ENCODE data around the gene PGBD5.
A peak's percentile ranks its signal among the peaks of the same experiment; 100 is the strongest.

Gene PGBD5

DNA sequence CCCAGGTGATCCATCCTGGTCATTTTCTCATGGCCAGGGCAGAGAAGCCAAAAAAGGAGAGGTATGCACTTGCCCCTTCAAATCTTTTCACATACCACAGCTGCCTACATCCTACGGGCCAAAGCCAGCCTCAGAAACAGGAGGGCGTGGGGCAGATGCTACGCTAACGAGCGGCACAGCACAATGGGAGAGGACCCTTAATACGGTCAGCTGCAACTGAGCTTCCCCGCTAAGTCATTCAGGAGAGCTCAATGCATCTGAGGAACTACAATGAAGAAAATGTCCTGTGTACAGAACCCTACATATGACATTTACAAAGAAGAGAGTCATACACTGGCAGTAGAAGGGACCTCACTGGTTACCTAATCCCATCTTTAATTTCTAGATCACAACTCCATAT is 78.2 kb downstream of the PGBD5 start:
- no peak for DNase-seq (ENCODE audit: low read depth)

- no peak for DNase-seq (ENCODE audit: low read depth)
Observed at GRCh38 chr1:230345139-230345885, 80.8 kb downstream of the PGBD5 start.

- DNase-seq (ENCODE audit: low read depth) = no peak
Observed at GRCh38 chr1:230342699-230343098, 83.4 kb downstream of the PGBD5 start.

DNA sequence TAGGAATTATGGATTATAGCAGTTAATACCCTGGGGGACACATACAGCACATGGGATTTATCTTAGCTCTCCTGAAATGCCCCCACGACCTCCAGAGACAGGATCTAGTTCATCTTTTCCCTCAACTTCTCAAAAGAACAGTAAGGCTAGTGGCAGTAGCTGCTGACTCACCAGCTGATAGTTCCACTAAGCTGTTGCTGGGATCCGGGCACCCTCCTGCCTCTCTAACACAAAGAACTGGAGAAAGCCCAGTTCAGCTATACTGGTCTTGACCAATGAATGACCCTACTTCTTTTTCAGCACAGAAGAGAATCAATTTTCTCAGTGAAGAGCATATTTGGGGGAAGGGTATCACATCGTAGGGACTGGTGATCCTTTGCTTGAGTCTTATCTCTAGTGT is 84.1 kb downstream of the PGBD5 start:
- DNase-seq (ENCODE audit: low read depth) = no peak

GRCh38 chr1:230341162-230341546 is 85.0 kb downstream of the PGBD5 start:
- no peak for DNase-seq (ENCODE audit: low read depth)

DNA sequence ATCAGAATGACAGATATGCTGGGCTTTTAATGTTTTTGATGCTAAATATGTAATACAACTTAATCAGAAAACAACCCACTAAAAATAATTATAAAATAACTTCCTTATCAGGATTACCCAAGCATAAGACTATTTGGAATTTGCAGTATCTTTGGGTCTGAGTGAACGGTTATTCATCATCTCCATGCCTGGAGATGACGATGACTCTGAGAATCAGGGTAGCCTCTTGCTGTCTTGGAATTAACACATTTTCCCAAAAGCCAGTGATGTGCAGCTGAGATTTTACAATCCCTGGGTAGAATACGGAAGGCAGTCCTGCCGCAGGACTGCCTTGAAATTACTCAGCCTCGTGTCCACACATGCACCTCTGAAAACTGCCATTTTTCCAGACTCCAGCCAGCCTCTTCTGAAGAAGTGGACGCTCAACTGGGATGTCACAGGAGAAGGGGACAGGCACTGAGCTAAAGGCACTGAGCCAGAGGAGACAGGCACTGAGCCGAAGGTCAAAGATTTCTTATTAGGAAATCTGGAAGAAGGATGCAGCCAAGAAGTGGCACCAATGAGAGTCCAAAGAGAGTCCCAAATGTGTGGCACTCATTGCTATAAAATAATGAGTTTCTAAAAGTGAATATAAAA is 85.5 kb downstream of the PGBD5 start:
- no peak for DNase-seq (ENCODE audit: low read depth)

- no peak for DNase-seq (ENCODE audit: low read depth)
Observed at GRCh38 chr1:230339033-230339432, 87.1 kb downstream of the PGBD5 start.

- DNase-seq (ENCODE audit: low read depth) = no peak
Observed at GRCh38 chr1:230337266-230337665, 88.9 kb downstream of the PGBD5 start.

- no peak for DNase-seq (ENCODE audit: low read depth)
Observed at GRCh38 chr1:230335861-230336522, 90.1 kb downstream of the PGBD5 start.

- DNase-seq (ENCODE audit: low read depth) = no peak
Observed at GRCh38 chr1:230334447-230334837, 91.7 kb downstream of the PGBD5 start.

DNA sequence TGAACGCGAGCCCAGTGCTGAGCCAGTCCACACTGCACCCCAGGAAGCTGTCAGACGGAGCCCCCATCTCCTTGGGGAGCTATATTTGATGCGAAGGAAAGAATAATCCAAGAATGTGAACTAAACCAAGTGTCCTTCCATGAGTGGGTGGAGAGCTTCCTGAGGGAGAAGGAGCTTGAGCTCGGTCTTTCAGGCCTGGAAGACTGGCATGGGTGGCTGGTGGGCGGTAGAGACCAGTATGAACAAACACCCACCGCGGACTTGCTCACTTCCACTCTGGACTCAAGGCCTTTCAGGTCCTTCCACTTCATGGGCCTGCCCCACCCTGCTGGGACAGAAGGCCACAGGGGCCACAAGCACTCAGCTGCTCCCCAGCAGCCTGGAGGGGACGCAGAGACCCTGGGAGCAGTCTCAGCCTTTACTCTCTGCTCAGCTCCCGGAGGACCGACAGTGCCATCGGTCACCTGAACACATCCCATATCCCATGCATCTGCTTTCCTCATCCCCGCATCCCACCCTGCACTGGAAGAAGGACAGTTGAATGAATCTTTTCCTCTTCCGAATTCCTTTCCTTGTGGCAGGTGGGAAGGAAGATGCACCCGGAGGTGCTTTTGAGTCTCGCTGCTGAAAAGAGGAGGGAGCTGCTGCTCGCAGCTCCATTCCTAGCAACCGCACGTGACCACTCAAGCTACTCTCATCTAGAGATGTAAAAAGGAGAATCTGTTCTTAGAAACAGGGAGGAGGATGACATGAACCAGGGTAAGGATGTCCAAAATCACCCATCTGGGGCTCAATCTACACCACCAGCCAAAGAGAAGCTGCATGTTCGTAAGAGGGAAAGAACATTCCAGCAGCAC is 92.3 kb downstream of the PGBD5 start:
- DNase-seq (ENCODE audit: low read depth) = no peak

- no peak for DNase-seq (ENCODE audit: low read depth)
Observed at GRCh38 chr1:230332575-230333066, 93.5 kb downstream of the PGBD5 start.

DNA sequence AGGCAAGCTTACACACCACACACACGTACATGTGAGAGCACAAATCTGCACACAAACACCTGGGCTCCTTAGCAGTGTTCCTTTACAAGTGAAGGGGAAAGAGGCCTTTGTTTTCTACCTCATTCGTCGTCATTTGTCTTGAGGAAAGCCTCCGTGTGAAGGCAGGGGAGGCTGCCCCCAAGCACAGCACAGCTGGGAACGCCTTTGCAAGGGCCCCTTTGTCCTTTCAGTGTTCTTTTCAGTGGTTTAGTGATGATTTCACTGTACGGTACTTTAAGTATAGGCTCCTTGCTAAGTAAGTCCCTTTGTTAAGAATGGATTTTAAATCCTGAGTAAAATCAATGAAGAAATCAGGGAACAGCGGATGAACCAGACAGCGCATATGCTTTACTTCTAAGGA is 94.1 kb downstream of the PGBD5 start:
- DNase-seq (ENCODE audit: low read depth) = no peak

- no peak for DNase-seq (ENCODE audit: low read depth)
Observed at GRCh38 chr1:230330157-230330556, 96.0 kb downstream of the PGBD5 start.

DNA sequence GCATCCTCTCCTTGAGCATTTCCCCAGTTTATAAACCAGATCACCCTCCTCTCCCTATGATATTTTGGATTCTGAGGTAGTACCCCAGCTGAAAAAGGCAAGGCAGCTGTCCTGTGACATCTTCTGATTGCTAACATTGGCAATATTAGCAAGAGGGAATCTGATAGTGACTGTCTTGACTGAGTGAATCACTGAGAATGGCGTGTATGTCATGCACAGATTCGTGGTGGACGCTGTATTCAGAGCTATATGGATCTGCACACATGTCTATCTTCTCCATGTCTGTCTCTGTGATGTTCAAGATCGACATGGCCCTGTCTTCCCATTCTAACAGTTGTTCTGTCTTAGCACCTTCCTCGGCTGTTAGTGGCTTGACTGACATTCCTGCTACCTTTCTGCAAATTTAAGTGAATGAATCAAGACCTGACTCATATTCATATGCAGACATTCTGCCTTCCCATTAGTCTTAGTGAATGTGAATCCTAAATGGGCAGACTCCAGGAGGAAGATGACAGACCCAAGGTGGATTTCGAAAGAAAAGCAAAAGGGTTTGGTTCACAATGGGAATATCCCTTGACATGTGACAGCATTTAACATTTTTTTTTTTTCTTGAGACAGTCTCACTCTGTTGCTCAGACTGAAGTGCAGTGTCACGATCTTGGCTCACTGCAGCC is 97.7 kb downstream of the PGBD5 start:
- DNase-seq (ENCODE audit: low read depth) = no peak

GRCh38 chr1:230327892-230328284 is 98.2 kb downstream of the PGBD5 start:
- DNase-seq (ENCODE audit: low read depth) = peak; percentile 15

DNA sequence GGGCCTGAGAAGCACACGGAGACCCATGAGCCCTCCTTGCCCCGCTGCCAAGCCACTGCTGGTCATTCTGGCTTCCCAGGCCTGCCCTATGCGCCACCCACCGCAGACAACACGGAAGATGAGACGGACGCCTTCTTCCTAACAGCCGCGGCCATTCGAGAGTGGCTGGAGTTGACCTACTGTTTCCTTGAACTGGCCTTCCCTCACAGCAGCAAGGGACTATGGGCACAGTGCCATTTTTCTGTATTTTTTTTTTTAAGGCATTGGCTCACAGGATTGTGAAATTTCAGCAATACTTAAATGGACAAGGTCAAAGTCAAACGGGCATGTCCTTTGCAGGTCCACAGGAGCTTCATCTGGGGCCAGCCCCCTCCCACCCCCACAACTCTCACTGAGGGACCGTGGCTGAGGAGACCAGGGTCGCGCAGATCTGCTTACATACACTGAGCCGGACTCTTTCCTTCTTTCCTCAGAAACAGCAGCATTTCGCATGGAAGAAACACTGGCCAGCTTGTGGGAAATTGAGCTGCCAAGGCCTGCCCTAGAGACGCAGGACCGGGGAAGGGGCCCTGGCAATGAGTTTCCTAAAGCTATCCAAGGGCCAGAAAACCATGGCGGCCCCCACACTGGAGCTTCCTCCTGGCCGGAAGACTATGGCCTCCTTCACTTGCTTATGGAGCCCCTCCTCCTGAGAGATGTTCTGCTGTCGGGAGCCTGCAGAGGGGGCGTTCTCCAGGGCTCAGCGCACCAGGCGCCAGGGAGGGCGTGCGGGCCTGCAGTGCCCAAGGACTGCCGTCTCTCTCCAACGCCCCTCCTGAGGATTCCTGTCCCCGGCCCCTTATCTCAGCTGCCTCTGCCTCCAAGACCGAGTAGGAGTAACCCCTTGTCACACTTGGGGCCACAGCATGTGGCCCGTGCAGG is 98.9 kb downstream of the PGBD5 start:
- DNase-seq (ENCODE audit: low read depth) = no peak

DNA sequence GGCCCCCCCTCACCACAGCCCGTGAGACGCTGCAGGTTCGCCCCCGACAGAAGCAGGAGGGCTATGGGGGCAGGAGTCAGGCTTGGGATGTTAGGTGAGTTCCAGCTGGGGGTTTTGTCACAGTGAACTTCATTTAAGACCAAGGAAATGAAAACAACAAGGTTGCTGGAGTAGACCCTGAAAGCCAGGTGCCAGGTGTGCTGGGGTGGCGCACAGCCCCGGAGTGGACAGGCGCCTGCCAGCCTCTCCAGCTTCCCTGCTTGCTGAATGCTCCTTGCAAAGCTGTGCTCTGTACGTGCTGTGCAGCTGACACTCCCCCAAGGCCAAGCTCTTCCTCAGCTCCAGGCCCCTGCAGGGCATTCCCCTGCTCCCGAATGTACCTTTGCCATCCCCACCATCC is 102.4 kb downstream of the PGBD5 start:
- DNase-seq (ENCODE audit: low read depth) = no peak

DNA sequence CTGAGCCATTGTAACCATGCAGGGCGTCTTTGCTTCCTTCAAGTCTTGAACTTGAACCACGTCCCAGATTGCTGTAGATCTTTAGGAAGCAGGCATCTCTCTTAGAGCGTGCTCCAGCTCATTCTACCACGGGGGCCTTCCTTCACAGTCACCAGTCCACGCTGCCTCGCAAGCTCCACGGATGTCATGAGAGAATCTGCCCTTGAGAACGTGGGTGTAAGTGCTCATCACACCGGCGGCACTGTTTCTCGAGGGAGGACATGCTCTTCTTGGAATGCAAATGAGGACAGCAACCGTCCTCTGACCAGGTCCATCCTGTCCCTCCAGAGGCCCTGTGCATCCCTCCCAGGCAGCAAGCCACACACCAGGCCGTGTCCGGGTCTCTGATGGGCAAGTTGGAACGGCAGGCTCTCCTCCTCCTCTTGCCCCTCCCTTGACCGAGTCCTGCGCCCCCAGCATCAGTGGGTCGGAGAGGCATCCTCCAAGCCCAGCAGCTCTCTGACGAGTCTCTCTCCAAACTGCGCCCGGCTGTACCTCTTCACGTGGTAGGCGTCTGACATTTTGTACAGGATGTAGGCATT is 103.1 kb downstream of the PGBD5 start:
- DNase-seq (ENCODE audit: low read depth) = no peak

DNA sequence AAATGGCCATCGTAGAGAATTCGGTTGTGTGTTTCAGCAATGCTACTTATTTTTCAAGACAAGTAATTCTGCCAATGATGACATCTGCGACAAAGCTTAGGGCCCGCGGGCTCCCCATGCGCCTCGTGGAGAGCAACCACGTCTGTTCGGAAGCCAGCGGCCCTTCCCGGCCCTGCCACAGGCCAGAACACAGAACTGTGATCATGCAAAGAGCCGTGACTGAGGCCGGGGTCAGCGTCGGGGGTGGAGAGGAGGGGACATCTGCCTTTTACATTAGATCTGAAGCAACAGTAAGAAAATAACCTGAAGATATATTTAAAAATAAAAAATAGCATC is 103.7 kb downstream of the PGBD5 start:
- no peak for DNase-seq (ENCODE audit: low read depth)

Measured in stimulated activated CD8-positive, alpha-beta memory T cell treated with anti-CD3 and anti-CD28 coated beads, Interleukin-7, amount 100 ng/mL, for 24 hours (primary cell).